HG02759 (cell line): Measurements from ENCODE around the gene MBD3L4.
"Not testable (repeated sequence)": the region's sequence is repeated elsewhere in the genome, so short reads cannot be mapped to it uniquely, and the experiment has no call there.

ENCODE experiments used
- ATAC-seq: cut with Tn5 transposase; IDR thresholded peaks from one replicate; pipeline ENCODE4 v1.9.1; 2021; ENCODE audit warnings: mild to moderate bottlenecking, moderate library complexity; ENCODE audit not compliant: unreplicated experiment

Gene MBD3L4

GRCh38 chr19:7051421-7051820 lies 11.4 kb upstream of the MBD3L4 start:
- not testable (repeated sequence) for ATAC-seq

- ATAC-seq = not testable (repeated sequence)
Observed at GRCh38 chr19:7049021-7049420, 9.0 kb upstream of the MBD3L4 start, which contains the start of gene MBD3L2. Gene MBD3L2, plus strand, starts transcription at chr19:7049321. Its CDS starts 53 bp downstream, at chr19:7049374.

GRCh38 chr19:7041563-7041962 lies 1.6 kb upstream of the MBD3L4 start:
- ATAC-seq = not testable (repeated sequence)

- not testable (repeated sequence) for ATAC-seq
Observed at GRCh38 chr19:7030278-7030677, 9.7 kb downstream of the MBD3L4 start, which contains the start of gene MBD3L5. Gene MBD3L5, plus strand, starts transcription at chr19:7030578. Its CDS starts 34 bp downstream, at chr19:7030612.

GRCh38 chr19:7028790-7029189 lies 11.2 kb downstream of the MBD3L4 start:
- not testable (repeated sequence) for ATAC-seq

- not testable (repeated sequence) for ATAC-seq
Observed at GRCh38 chr19:7021331-7021730, 18.6 kb downstream of the MBD3L4 start, which contains the start of gene MBD3L2B. Gene MBD3L2B, minus strand, starts transcription at chr19:7021431. Its CDS starts 34 bp downstream, at chr19:7021397.

- no peak for ATAC-seq
Observed at GRCh38 chr19:7018828-7019227, 21.2 kb downstream of the MBD3L4 start.

- no peak for ATAC-seq
Observed at GRCh38 chr19:7013678-7014077, 26.3 kb downstream of the MBD3L4 start.

GRCh38 chr19:7010722-7011593 lies 29.0 kb downstream of the MBD3L4 start:
- no peak for ATAC-seq

GRCh38 chr19:7007859-7008258 lies 32.1 kb downstream of the MBD3L4 start:
- no peak for ATAC-seq

GRCh38 chr19:7006135-7006704 lies 33.8 kb downstream of the MBD3L4 start:
- no peak for ATAC-seq

- ATAC-seq = no peak
Observed at GRCh38 chr19:7004313-7004931, 35.6 kb downstream of the MBD3L4 start.

GRCh38 chr19:7000816-7001215 lies 39.2 kb downstream of the MBD3L4 start:
- no peak for ATAC-seq

GRCh38 chr19:7000333-7000732 lies 39.6 kb downstream of the MBD3L4 start:
- no peak for ATAC-seq

GRCh38 chr19:6999933-7000332 lies 40.0 kb downstream of the MBD3L4 start:
- ATAC-seq = no peak

GRCh38 chr19:6997679-6998445 lies 42.1 kb downstream of the MBD3L4 start:
- ATAC-seq = no peak

- ATAC-seq = no peak
Observed at GRCh38 chr19:6996810-6997209, 43.2 kb downstream of the MBD3L4 start.

GRCh38 chr19:6995054-6995453 lies 44.9 kb downstream of the MBD3L4 start:
- ATAC-seq = no peak

- ATAC-seq = no peak
Observed at GRCh38 chr19:6988257-6988656, 51.7 kb downstream of the MBD3L4 start.

GRCh38 chr19:6987850-6988249 lies 52.1 kb downstream of the MBD3L4 start:
- no peak for ATAC-seq
